Measurements from ENCODE around the gene KEAP1.

DNA sequence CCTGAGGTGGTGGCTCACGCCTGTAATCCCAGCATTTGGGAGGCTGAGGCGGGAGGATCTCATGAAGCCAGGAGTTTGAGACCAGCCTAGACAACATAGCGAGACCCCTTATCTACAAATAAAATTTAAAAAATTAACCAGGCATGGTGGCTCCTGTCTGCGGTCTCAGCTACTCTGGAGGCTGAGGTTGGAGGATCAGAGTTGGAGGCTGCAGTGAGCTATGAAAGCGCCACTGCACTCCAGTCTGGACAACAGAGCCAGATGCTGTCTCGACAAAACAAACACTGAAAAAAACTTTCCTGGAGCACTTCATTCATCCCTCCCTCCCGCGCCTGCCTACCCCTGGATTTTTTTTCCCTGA, 39.9 kb upstream of the KEAP1 start:
- TF ChIP-seq, protein P1, sequence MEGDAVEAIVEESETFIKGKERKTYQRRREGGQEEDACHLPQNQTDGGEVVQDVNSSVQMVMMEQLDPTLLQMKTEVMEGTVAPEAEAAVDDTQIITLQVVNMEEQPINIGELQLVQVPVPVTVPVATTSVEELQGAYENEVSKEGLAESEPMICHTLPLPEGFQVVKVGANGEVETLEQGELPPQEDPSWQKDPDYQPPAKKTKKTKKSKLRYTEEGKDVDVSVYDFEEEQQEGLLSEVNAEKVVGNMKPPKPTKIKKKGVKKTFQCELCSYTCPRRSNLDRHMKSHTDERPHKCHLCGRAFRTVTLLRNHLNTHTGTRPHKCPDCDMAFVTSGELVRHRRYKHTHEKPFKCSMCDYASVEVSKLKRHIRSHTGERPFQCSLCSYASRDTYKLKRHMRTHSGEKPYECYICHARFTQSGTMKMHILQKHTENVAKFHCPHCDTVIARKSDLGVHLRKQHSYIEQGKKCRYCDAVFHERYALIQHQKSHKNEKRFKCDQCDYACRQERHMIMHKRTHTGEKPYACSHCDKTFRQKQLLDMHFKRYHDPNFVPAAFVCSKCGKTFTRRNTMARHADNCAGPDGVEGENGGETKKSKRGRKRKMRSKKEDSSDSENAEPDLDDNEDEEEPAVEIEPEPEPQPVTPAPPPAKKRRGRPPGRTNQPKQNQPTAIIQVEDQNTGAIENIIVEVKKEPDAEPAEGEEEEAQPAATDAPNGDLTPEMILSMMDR (IDR thresholded peaks at IDR 0.05; ENCODE audit: low read depth, low read length, poor library complexity, severe bottlenecking): no peak
- no peak for TF ChIP-seq EZH2phosphoT487 (IDR thresholded peaks at IDR 0.05; ENCODE audit: borderline replicate concordance, low read length)
